Stimulated activated CD4-positive, alpha-beta T cell treated with anti-CD3 and anti-CD28 coated beads, Interleukin-12 subunit alpha, Interleukin-12 subunit beta, amount 100 ng/mL, for 24 hours (primary cell): ENCODE results near the gene ERBB3.
A peak's percentile ranks its signal among the peaks of the same experiment; 100 is the strongest.
"Not testable (repeated sequence)": the region's sequence is repeated elsewhere in the genome, so short reads cannot be mapped to it uniquely, and the experiment has no call there.

Experiments used
- DNase-seq, 2 experiments: peaks; one replicate each; pipeline ENCODE4 v3.0.0-alpha.2; 2020; ENCODE audit warnings: low read depth in 2 of 2

Gene ERBB3

DNA sequence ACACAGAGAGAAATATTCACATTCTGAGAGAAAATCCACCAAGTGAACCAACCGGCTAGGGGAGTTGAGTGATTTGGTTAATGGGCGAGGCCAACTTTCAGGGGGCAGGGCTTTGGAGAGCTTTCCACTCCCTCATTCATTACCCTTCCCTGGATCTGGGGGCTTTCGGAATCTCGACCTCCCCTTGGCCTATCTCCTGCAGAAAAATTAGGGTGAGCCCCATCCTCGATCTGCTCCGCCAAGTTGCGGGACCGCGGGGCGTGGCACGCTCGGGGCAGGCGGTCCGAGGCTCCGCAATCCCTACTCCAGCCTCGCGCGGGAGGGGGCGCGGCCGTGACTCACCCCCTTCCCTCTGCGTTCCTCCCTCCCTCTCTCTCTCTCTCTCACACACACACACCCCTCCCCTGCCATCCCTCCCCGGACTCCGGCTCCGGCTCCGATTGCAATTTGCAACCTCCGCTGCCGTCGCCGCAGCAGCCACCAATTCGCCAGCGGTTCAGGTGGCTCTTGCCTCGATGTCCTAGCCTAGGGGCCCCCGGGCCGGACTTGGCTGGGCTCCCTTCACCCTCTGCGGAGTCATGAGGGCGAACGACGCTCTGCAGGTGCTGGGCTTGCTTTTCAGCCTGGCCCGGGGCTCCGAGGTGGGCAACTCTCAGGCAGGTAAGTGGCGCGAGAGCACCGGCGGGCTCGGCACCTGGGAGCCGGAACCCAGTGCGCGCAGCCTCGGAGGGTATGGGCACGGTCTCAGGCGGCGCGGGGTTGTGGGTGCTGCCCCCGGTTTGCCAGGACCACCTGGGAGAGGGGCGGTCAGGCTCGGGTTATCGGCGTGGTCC is at the start of gene ERBB3:
Gene ERBB3 (plus strand): TSS at position 443 of the 833 bp plus-strand sequence. CDS start 136 bp downstream, at position 579.
- peak in 1 of 2 experiments; percentile 63 for DNase-seq

DNA sequence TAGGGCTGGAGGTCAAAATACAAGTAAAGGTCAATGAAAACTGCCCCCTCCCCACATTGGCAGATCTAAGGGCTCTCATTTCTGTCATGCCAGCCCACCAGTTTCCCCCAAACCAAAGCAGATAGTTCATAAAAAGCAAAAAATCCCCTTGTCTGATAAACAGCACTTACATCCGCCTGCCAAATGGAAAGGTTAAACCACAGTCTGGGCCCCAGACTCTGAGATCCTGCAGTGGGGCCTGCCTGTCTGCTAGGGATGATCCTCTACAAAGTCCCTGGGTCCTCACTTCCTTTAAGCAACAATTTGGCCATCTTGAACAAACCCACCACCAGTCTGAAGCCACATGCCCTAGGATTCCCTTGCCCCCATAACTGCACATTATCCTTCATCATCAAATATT is 48.0 kb upstream of the ERBB3 start:
- DNase-seq: no peak

DNA sequence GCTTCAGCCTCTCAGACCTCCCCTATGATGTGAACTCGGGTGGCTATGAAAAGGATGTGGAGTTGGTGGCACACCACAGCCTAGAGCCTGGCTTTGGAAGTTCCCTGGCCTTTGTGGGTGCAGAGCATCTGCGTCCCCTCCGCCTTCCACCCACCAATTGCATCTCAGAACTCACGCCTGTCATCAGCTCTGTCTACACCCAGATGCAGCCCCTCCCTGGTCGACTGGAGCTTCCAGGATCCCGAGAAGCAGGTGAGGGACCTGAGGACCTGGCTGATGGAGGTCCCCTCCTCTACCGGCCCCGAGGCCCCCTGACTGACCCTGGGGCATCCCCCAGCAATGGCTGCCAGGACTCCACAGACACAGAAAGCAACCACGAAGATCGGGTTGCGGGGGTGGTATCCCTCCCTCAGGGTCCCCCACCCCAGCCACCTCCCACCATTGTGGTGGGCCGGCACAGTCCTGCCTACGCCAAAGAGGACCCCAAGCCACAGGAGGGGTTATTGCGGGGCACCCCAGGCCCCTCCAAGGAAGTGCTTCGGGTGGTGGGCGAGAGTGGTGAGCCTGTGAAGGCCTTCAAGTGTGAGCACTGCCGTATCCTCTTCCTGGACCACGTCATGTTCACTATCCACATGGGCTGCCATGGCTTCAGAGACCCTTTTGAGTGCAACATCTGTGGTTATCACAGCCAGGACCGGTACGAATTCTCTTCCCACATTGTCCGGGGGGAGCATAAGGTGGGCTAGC is 45.2 kb upstream of the ERBB3 start:
- no peak for DNase-seq

DNA sequence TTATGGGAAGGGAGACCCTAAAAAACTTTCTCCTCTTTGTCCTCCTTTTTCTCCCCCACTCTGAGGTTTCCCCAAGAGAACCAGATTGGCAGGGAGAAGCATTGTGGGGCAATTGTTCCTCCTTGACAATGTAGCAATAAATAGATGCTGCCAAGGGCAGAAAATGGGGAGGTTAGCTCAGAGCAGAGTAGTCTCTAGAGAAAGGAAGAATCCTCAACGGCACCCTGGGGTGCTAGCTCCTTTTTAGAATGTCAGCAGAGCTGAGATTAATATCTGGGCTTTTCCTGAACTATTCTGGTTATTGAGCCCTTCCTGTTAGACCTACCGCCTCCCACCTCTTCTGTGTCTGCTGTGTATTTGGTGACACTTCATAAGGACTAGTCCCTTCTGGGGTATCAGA is 42.8 kb upstream of the ERBB3 start:
- DNase-seq: no peak

DNA sequence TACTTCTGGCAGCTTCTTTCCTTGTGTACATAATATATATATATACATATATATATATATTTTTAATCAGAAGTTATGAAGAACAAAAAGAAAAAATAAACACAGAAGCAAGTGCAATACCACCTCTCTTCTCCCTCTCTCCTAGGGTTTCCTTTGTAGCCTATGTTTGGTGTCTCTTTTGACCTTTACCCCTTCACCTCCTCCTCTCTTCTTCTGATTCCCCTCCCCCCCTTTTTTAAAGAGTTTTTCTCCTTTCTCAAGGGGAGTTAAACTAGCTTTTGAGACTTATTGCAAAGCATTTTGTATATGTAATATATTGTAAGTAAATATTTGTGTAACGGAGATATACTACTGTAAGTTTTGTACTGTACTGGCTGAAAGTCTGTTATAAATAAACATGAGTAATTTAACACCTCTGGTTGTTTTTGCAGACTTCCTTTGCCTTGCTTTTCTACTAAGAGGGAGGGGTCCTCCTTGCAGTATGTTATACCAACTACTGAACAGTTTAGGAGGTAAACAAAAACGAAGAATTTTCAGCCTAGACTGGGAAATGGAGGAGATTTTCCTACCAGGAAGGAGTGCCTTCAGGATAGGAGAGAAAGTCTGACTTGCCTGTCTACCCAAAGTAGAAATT is 41.8 kb upstream of the ERBB3 start:
- no peak for DNase-seq

DNA sequence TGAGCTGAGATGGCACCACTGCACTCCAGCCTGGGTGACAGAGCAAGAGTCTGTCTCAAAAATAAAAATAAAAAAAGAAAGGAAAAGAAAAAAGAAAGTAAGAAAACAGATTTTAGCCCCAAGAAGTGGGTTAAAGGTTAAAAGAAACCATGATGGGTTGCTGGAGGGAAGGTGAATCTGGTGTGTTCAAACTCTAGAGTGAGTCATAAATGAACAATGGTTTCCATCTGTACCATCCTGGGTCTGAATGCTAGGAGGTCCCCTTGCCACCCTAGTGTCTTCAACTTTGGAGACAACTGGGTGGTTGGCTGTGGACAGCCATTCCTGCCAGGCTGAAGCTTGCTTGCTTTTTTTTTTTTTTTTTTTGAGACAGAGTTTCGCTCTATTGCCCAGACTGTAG is 39.8 kb upstream of the ERBB3 start:
- no peak for DNase-seq

DNA sequence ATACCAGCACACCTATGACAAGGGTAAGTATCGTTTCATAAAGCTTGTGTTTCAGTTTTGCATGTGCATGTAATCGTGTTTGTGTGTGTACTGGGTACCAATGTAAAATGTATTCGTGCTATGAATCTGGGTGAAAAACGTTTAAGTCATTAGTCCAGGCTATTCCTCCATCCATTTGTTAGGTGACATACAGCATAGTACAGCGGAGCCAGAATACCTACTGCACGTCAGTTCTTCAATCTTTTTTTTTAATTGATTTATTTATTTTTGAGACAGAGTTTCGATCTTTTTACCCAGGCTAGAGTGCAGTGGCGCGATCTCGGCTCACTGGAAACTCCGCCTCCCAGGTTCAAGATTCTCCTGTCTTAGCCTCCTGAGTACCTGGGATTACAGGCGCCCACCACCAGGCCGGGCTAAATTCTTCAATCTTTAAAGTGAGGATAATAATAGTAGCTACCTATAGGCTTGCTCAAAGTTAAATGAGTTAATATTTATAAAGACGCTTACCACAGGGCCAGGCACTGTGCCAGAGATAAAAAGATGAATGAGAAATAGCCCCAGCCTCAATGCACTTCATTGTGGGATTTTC is 38.9 kb upstream of the ERBB3 start:
- no peak for DNase-seq

DNA sequence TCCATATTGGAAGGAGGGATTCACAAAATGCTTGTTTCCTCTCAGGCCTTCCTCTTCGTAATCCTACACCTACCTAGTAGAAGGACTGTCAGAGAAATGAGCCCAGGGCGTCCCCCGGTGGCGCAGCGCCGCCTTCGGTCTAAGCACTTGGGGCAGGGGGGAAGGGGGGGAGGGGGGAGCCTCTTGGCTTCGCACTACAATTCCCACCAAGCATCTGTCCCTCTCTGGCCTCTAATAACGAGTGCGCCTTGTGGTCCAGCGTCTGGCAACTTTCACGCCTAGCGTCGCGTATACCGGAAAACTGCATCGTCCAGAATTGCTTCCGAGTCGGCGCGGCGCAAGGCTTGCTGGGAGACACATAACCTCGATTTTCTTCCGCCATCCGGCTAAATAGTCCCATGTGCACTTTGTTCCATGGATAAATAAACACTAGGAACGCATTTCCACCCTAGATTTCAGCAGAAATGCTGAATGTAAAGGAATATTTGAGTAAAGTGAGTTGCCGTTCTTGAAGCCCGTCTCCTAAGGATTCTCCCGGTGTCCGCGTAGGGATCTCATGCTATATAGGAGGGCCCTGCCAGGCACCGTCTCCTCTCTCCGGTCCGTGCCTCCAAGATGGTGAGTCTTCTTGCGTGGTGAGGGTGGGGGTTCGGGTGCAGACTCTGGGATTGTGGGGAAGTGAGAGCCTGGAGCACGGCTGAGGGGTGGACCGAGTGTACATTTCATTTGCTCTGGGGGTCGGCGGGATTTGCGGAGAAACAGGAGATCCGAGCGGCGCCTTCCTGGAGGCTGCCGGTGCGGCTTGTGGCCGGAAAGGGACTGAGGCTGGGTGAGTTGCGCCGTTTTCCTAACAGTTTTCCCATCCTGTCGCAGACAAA is 38.2 kb upstream of the ERBB3 start, which contains the start of gene RPS26:
Gene RPS26 (plus strand): TSS at position 367 of the 878 bp plus-strand sequence. CDS start 249 bp downstream, at position 616.
- DNase-seq: peak; percentile 85 to 87

DNA sequence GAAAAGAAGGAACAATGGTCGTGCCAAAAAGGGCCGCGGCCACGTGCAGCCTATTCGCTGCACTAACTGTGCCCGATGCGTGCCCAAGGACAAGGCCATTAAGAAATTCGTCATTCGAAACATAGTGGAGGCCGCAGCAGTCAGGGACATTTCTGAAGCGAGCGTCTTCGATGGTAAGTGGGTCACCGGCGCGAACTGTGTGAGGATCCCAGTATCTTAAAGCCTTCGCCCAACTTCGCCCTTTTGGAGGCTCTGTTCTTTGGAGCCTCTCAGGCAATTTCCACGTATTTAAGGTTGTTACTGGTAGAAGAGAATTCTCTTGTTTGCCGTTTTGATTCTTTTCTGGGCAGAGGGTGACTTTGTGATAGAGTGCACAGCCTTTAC is 37.5 kb upstream of the ERBB3 start:
- not testable (repeated sequence) for DNase-seq

DNA sequence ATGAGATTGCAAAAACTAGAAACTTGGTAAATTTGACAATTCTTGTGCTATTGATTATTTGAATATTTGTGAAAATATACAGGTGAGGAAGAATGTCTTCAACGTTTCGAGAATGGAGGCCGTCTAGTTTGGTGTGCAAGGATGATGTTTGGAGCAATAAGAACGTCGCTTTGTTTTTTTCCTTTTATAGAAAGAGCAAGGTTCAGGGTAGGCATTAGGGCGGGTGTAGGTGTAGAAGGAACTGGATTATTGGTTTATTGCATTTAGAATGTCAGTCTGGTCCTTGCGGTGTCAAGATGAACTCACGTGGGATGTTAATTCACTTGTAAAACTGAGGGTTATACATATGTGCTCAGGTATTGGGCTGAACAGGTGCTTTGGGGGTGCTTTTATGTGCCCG is 37.1 kb upstream of the ERBB3 start:
- DNase-seq: no peak

DNA sequence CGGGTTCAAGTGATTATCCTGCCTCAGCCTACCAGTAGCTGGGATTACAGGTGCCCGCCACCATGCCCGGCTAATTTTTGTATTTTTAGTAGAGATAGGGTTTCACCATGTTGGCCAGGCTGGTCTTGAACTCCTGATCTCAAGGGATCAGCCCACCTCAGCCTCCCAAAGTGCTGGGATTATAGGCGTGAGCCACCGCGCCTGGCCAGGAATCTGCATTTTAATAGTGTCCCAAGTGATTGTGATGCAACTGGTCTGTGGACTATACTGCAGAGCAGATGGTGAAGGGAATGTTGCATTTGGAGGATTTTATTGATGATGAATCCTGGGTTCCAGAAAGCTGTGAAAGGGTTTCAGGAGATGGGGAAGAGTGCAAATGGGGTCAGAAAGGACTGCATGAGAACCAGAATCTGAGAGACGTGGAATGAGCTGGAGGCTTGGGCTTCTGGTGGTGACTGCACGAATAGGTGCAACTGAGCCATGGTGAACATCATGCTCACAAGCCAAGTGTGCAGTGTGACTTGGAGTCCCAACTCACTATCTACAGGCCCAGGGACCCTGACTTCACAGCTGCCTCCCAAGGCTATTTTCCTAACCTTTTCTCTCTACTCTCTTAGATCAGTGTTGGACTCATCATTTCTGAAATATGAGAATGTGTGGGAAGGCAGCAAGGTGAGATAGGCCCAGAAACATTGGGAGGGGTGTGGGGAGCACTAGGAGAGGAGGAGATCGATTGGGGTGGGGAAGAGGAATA is 33.8 kb upstream of the ERBB3 start:
- no peak for DNase-seq

DNA sequence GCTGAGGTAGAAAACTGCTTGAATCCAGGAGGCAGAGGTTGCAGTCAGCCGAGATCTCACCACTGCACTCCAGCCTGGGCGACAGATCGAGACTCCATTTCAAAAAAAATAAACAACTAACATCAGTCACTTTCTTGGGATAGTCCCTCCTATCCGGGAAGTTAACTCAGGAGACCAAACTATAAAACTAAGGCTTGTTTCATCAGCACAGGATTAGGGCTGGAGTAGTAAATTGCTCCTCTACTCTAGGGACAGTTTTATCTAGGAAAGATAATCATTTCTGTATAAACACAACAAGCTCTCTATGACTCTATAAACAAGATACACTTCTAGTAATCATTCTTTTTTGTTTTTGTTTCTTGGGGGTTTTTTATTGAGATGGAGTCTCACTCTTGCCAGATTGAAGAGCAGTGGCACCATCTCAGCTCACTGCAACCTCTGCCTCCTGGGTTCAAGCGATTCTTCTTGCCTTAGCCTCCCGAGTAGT is 26.5 kb upstream of the ERBB3 start:
- no peak for DNase-seq

DNA sequence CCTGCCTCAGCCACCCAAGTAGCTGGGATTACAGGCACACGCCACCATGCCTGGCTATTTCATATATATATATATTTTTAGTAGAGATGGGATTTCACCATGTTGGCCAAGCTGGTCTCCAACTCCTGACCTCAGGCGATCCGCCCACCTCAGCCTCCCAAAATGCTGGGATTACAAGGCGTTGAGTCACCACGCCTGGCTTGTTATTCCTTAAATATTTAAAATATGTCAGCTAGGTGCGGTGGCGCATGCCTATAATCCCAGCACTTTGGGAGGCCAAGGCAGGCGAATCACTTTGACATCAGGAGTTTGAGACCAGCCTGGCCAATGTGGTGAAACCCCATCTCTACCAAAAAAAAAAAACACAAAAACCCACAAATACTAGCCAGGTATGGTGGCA is 20.0 kb upstream of the ERBB3 start:
- not testable (repeated sequence) for DNase-seq

DNA sequence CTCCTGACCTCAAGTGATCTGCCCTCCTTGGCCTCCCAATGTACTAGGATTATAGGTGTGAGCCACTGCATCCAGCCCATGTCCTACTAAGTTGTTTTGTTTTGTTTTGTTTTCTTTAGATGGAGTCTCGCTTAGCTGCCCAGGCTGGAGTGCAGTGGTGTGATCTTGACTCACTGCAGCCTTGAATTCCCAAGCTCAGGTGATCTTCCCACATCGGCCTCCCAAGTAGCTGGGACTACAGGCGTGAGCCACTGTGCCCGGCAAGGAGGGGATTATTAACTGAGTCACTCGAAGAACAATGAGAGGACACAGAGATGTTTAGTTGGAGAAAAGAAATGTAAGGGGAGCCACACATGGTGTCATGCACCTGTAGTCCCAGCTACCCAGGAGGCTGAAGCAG is 18.0 kb upstream of the ERBB3 start:
- DNase-seq: no peak

DNA sequence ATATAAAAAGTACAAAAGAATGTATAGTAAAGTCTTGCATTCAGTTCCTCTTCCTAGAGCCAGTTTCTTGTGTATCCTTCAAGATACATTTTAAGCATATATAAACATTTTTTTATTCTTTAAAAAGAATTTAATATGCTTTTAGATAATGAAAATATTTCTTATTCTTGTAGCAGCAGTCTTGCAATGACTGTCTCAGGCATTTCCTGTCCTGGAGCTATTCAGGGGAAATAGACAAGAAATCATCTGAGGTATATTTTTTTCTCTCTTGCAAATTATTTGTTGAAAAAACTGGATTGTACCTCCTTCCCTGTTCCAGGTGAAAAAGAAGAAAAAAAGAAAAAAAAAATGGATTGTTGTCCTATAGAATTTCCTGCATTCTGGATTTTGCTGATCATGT is 17.0 kb upstream of the ERBB3 start:
- DNase-seq: no peak

DNA sequence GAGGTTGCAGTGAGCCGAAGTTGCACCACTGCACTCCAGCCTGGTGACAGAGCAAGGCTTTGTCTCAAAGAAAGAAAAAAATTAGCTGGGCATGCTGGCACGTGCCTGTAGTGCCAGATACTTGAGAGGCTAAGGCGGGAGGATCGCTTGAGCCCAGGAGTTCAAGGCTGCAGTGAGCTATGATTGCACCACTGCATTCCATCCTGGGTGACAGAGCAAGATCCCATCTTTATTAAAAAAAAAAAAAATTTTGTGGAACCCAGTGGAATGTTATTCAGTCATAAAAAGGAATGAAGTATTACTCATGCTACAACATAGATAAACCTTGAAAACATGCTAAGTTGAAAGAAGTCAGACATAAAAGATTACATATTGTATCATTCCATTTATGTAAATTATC is 8.3 kb upstream of the ERBB3 start:
- DNase-seq: no peak

DNA sequence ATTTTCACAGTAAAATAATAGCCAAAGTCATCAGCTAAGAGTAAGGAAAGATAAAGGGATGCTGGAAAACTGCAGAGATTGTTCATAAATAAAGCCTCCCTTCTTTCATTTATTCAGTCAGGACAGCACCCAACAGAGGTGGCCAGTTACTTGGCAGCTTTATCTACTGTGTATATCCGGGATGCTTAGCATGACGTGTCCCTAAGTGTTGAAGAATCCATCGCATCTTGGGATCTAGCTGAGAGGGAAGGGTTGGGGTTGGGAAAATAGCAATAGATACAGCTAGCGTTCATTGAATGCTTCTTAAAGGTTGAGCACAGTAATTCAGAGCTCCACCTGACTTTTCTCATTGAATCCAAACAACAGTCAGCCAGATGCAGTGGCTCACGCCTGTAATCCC is 5.6 kb upstream of the ERBB3 start:
- no peak for DNase-seq

DNA sequence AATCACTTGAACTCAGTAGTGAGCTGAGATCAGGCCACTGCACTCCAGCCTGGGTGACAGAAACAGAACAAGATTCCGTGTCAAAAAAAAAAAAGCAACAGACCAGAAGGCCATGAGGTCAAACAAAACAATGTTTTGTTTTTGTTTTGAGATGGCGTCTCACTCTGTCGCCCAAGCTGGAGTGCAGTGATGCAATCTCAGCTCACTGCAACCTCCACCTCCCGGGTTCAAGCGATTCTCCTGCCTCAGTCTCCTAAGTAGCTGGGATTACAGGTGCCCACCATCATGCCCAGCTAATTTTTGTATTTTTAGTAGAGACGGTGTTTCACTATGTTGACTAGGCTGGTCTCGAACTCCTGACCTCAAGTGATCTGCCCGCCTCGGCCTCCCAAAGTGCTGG is 2.0 kb upstream of the ERBB3 start:
- DNase-seq: not testable (repeated sequence)

DNA sequence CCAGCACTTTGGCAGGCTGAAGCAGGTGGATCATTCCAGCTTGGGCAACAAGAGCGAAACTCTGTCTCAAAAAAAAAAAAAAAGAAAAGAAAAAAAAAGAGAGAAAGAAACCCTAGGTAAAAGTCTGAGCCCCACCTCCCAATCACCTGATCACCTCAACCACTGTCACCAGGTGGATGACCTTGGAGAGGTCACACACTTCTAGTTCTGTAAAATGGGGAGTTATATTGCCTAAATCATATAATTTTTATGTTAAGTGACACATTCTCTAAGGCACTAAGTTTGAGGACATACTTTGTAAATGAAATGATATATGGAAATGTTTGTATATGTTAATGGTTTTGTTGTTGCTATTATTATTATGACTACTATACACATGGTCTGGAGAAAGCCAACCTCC is 1.5 kb upstream of the ERBB3 start:
- no peak for DNase-seq
